H9 (cell line): ENCODE results near the gene OXTR. TPM values are rescaled to one million over a fixed set of nuclear protein-coding genes. Genes with fewer than 3 reads are reported as not detected.

ENCODE experiments used
- DNase-seq: peaks from one replicate; pipeline ENCODE4 v3.0.0-alpha.2; 2017
- H2AFZ ChIP-seq: one replicate; pipeline ENCODE4 v1.6.1; 2013; ENCODE audit warnings: mild to moderate bottlenecking, low read length, control low read depth, moderate library complexity
- H2AK5ac ChIP-seq: 2 replicates; pipeline ENCODE4 v1.6.1; 2013; ENCODE audit warnings: low read length, control low read depth, mixed read lengths; ENCODE audit not compliant: insufficient read length
- H2BK120ac ChIP-seq: one replicate; pipeline ENCODE4 v1.6.1; 2013; ENCODE audit warnings: low read depth, mild to moderate bottlenecking, low read length, control low read depth, inconsistent platforms; ENCODE audit not compliant: poor library complexity, severe bottlenecking
- H2BK12ac ChIP-seq: 2 replicates; pipeline ENCODE4 v1.6.1; 2013; ENCODE audit warnings: low read length, control low read depth, mixed read lengths, low read depth; ENCODE audit not compliant: insufficient read length
- H2BK15ac ChIP-seq: 2 replicates; pipeline ENCODE4 v1.6.1; 2013; ENCODE audit warnings: low read depth, low read length, control low read depth
- H2BK20ac ChIP-seq: one replicate; pipeline ENCODE4 v1.6.1; 2013; ENCODE audit warnings: low read depth, mild to moderate bottlenecking, low read length, control low read depth, inconsistent platforms; ENCODE audit not compliant: poor library complexity, severe bottlenecking
- H2BK5ac ChIP-seq: 2 replicates; pipeline ENCODE4 v1.6.1; 2013; ENCODE audit warnings: low read length, control low read depth, mixed read lengths; ENCODE audit not compliant: insufficient read length
- H3K14ac ChIP-seq: 2 replicates; pipeline ENCODE4 v1.6.1; 2013; ENCODE audit warnings: low read length, control low read depth; ENCODE audit not compliant: insufficient read depth
- H3K18ac ChIP-seq: 2 replicates; pipeline ENCODE4 v1.6.1; 2013; ENCODE audit warnings: low read depth, mild to moderate bottlenecking, mixed read lengths, low read length, control low read depth; ENCODE audit not compliant: insufficient read length
- H3K23ac ChIP-seq: 2 replicates; pipeline ENCODE4 v1.6.1; 2013; ENCODE audit warnings: low read length, control low read depth, mixed read lengths, low read depth; ENCODE audit not compliant: insufficient read length
- H3K23me2 ChIP-seq: 2 replicates; pipeline ENCODE4 v1.6.1; 2013; ENCODE audit warnings: low read depth, mild to moderate bottlenecking, mixed read lengths, low read length, control low read depth; ENCODE audit not compliant: insufficient read length, poor library complexity, severe bottlenecking
- H3K27ac ChIP-seq: 2 replicates; pipeline ENCODE4 v1.5.1; 2013; ENCODE audit warnings: low read length, control low read depth, mixed read lengths, low read depth; ENCODE audit not compliant: insufficient read length
- H3K27me3 ChIP-seq: 2 replicates; pipeline ENCODE4 v1.6.1; 2013; ENCODE audit warnings: low read length, control low read depth, inconsistent platforms; ENCODE audit not compliant: insufficient read depth
- H3K4ac ChIP-seq: 2 replicates; pipeline ENCODE4 v1.6.1; 2013; ENCODE audit warnings: low read depth, mild to moderate bottlenecking, control low read depth, inconsistent platforms, low read length, moderate library complexity
- H3K4me1 ChIP-seq: 2 replicates; pipeline ENCODE4 v1.6.1; 2013; ENCODE audit warnings: low read length, control low read depth, inconsistent platforms; ENCODE audit not compliant: insufficient read depth
- H3K4me2 ChIP-seq: 2 replicates; pipeline ENCODE4 v1.6.1; 2013; ENCODE audit warnings: low read length, control low read depth, mixed read lengths; ENCODE audit not compliant: insufficient read length, insufficient read depth
- H3K56ac ChIP-seq: 2 replicates; pipeline ENCODE4 v1.6.1; 2013; ENCODE audit warnings: low read depth, mild to moderate bottlenecking, mixed read lengths, low read length, control low read depth; ENCODE audit not compliant: insufficient read length
- H3K79me1 ChIP-seq: 2 replicates; pipeline ENCODE4 v1.6.1; 2013; ENCODE audit warnings: low read depth, mild to moderate bottlenecking, moderate library complexity, low read length, control low read depth, inconsistent platforms; ENCODE audit not compliant: insufficient read depth, poor library complexity, severe bottlenecking
- H3K79me2 ChIP-seq: 2 replicates; pipeline ENCODE4 v1.6.1; 2013; ENCODE audit warnings: low read length, control low read depth, inconsistent platforms; ENCODE audit not compliant: insufficient read depth
- H3K9ac ChIP-seq: 2 replicates; pipeline ENCODE4 v1.6.1; 2013; ENCODE audit warnings: low read length, control low read depth, mixed read lengths; ENCODE audit not compliant: insufficient read length; ENCODE audit errors: extremely low read depth
- H3K9me3 ChIP-seq: one replicate; pipeline ENCODE4 v1.6.1; 2013; ENCODE audit warnings: low read depth, low read length, inconsistent platforms; ENCODE audit not compliant: control insufficient read depth
- H3T11ph ChIP-seq: one replicate; pipeline ENCODE4 v1.6.1; 2013; ENCODE audit warnings: mild to moderate bottlenecking, low read length, control low read depth, inconsistent platforms
- H4K20me1 ChIP-seq: one replicate; pipeline ENCODE4 v1.6.1; 2013; ENCODE audit not compliant: control insufficient read depth, insufficient read length, insufficient read depth
- H4K5ac ChIP-seq: 2 replicates; pipeline ENCODE4 v1.6.1; 2013; ENCODE audit warnings: low read depth, mild to moderate bottlenecking, mixed read lengths, low read length, control low read depth; ENCODE audit not compliant: insufficient read length
- H4K8ac ChIP-seq: replicated peaks from 2 replicates; pipeline ENCODE4 v1.6.1; 2013; ENCODE audit warnings: low read length, control low read depth, mixed read lengths, low read depth; ENCODE audit not compliant: insufficient read length
- H4K91ac ChIP-seq: 2 replicates; pipeline ENCODE4 v1.6.1; 2013; ENCODE audit warnings: low read depth, mild to moderate bottlenecking, moderate library complexity, mixed read lengths, low read length, control low read depth; ENCODE audit not compliant: insufficient read length
- H3K27ac Mint-ChIP-seq, 3 experiments: 2 replicates in 2 of 3; 3 replicates in 1 of 3; pipeline ENCODE4 v1.8.0; 2020 to 2021; ENCODE audit warnings: mixed read lengths in 3 of 3, mild to moderate bottlenecking in 1 of 3, moderate library complexity in 1 of 3
- H3K27me3 Mint-ChIP-seq: 2 replicates; pipeline ENCODE4 v1.8.0; 2021; ENCODE audit warnings: low read depth, mild to moderate bottlenecking, moderate library complexity, mixed read lengths
- H3K36me3 Mint-ChIP-seq, 3 experiments: 2 replicates in 2 of 3; 3 replicates in 1 of 3; pipeline ENCODE4 v1.8.0; 2020 to 2021; ENCODE audit warnings: low read depth in 3 of 3, mixed read lengths in 3 of 3; ENCODE audit not compliant: insufficient read depth in 1 of 3
- H3K4me1 Mint-ChIP-seq, 2 experiments: 2 replicates each; pipeline ENCODE4 v1.8.0; 2020; ENCODE audit warnings: mixed read lengths in 2 of 2
- H3K4me3 Mint-ChIP-seq, 2 experiments: 2 replicates in 1 of 2; 3 replicates in 1 of 2; pipeline ENCODE4 v1.8.0; 2020 to 2021; ENCODE audit warnings: mild to moderate bottlenecking in 2 of 2, mixed read lengths in 2 of 2, moderate library complexity in 1 of 2
- H3K9me3 Mint-ChIP-seq, 2 experiments: 2 replicates in 1 of 2; 3 replicates in 1 of 2; pipeline ENCODE4 v1.8.0; 2020; ENCODE audit warnings: mild to moderate bottlenecking in 2 of 2, mixed read lengths in 2 of 2, moderate library complexity in 1 of 2
- total RNA-seq: library from RNA; stranded (reverse); gene quantifications from 2 replicates; pipeline ENCODE4 v1.2.1, GENCODE V29; 2021
- TF ChIP-seq, protein P1 (sequence below): fragments of 200-600 bp; sonication (generic); conservative IDR thresholded peaks from 3 replicates; pipeline ENCODE4 v1.8.0; 2021; ENCODE audit warnings: antibody characterized with exemption, mild to moderate bottlenecking

The OXTR gene
- total RNA-seq, 1 experiment from 2014 or later: 1.7 TPM

GRCh38 chr3:8737823-8738222 is 31.6 kb downstream of the OXTR start:
- Histone ChIP-seq H3K27me3 (no peaks in the 10 kb centered on the region), H4K91ac (no peak overlapping the region), H2AFZ (no peak overlapping the region), H2BK12ac (no peak overlapping the region), H3K4me2 (no peak overlapping the region), H3K23me2 (peaks cover 3% of the 10 kb centered on the region), H2BK120ac (no peak overlapping the region), H3K79me2 (no peaks in the 10 kb centered on the region), H3K79me1 (no peaks in the 10 kb centered on the region), H2BK5ac (no peak overlapping the region), H4K20me1 (no peaks in the 10 kb centered on the region), H2AK5ac (no peak overlapping the region), H3K9ac (no peak overlapping the region), H3K4me1 (peaks cover 10% of the 10 kb centered on the region; the same call in 1 of the 2 replicates), H3T11ph (no peak overlapping the region), H3K56ac (no peak overlapping the region), H2BK15ac (no peak overlapping the region), H3K14ac (no peak overlapping the region), H4K5ac (no peak overlapping the region), H4K8ac (no peak overlapping the region), H3K27ac (no peak overlapping the region), H3K9me3 (no peaks in the 10 kb centered on the region), H3K23ac (no peak overlapping the region), H3K4ac (no peak overlapping the region), H3K18ac (no peak overlapping the region), H2BK20ac (no peak overlapping the region)
- TF ChIP-seq, protein P1, sequence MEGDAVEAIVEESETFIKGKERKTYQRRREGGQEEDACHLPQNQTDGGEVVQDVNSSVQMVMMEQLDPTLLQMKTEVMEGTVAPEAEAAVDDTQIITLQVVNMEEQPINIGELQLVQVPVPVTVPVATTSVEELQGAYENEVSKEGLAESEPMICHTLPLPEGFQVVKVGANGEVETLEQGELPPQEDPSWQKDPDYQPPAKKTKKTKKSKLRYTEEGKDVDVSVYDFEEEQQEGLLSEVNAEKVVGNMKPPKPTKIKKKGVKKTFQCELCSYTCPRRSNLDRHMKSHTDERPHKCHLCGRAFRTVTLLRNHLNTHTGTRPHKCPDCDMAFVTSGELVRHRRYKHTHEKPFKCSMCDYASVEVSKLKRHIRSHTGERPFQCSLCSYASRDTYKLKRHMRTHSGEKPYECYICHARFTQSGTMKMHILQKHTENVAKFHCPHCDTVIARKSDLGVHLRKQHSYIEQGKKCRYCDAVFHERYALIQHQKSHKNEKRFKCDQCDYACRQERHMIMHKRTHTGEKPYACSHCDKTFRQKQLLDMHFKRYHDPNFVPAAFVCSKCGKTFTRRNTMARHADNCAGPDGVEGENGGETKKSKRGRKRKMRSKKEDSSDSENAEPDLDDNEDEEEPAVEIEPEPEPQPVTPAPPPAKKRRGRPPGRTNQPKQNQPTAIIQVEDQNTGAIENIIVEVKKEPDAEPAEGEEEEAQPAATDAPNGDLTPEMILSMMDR: no peak
- H3K9me3 Mint-ChIP-seq: no peaks in the 10 kb centered on the region; a peak in 1 of 5 replicates
- no peaks in the 10 kb centered on the region for H3K36me3 Mint-ChIP-seq
- H3K4me1 Mint-ChIP-seq: peaks cover 21 to 26% of the 10 kb centered on the region in 2 experiments
- H3K27ac Mint-ChIP-seq: no peak overlapping the region
- H3K27me3 Mint-ChIP-seq: peaks cover 38% of the 10 kb centered on the region
- DNase-seq: no peak
- no peak overlapping the region for H3K4me3 Mint-ChIP-seq
